ENCODE results near the gene NUP88. TPM values are rescaled to one million over a fixed set of nuclear protein-coding genes. Genes with fewer than 3 reads are reported as not detected.

The NUP88 gene
- total and polyA plus RNA-seq, 4 donors, result 39.6 to 124 (median 57.4) TPM

DNA sequence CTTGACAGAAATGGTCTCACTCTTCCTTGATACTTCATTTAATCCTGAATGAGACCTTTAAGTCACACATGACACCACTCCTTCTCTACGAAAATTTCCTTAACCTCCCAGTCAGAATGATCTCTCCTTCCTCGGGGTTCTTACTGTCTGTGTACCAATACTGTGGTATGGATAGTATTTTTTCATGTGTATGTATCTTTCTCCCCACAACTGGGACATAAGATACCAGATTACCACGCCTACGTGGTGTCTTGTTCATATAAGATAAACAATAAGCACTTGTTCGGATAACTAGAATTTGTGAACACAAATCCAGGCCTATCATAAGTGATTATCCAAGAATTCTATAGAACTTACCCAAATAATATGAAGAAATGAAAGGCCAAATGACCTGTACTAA is 11.3 kb downstream of the NUP88 start:
- Histone ChIP-seq H3K4me1 (ENCODE audit: control insufficient read depth in 4 of 4, insufficient read depth in 4 of 4, low read length in 3 of 4) (peaks cover 11 to 40% (median 38%) of the 10 kb centered on the region in 4 donors), H3K27ac (ENCODE audit: low read depth in 1 of 2, low read length in 2 of 2) (no peak overlapping the region), H3K4me3 (ENCODE audit: low read depth in 1 of 3, low read length in 3 of 3) (no peak overlapping the region), H3K9me3 (ENCODE audit: control insufficient read depth in 4 of 4, low read length in 3 of 4) (no peaks in the 10 kb centered on the region), H3K27me3 (ENCODE audit: control insufficient read depth in 4 of 4, insufficient read depth in 4 of 4, low read length in 3 of 4) (no peaks in the 10 kb centered on the region), H3K9ac (ENCODE audit: low read depth in 1 of 2, low read length in 2 of 2) (no peak overlapping the region), H3K36me3 (ENCODE audit: control insufficient read depth in 4 of 4, insufficient read depth in 3 of 4, low read depth in 1 of 4, low read length in 3 of 4) (peaks cover 5 to 56% (median 41%) of the 10 kb centered on the region in 4 donors)
- DNase-seq (ENCODE audit: low spot score), result no peak
- TF ChIP-seq HNF4A (conservative IDR thresholded peaks at IDR 0.05) (no peak), JUND (IDR thresholded peaks at IDR 0.05) (no peak), TAF1 (conservative IDR thresholded peaks at IDR 0.05) (no peak), GABPA (IDR thresholded peaks at IDR 0.05 in 1 of 2, conservative IDR thresholded peaks at IDR 0.05 in 1 of 2) (no peak), FOXA2 (IDR thresholded peaks at IDR 0.05) (no peak), FOXA1 (IDR thresholded peaks at IDR 0.05) (no peak), RAD21 (IDR thresholded peaks at IDR 0.05) (no peak), RXRA (IDR thresholded peaks at IDR 0.05) (no peak), YY1 (IDR thresholded peaks at IDR 0.05) (no peak), NR2F2 (IDR thresholded peaks at IDR 0.05) (no peak), EGR1 (IDR thresholded peaks at IDR 0.05; ENCODE audit: low read depth in 2 of 2) (no peak), SP1 (IDR thresholded peaks at IDR 0.05) (no peak), HNF4G (IDR thresholded peaks at IDR 0.05) (no peak)
- TF ChIP-seq, protein P1, sequence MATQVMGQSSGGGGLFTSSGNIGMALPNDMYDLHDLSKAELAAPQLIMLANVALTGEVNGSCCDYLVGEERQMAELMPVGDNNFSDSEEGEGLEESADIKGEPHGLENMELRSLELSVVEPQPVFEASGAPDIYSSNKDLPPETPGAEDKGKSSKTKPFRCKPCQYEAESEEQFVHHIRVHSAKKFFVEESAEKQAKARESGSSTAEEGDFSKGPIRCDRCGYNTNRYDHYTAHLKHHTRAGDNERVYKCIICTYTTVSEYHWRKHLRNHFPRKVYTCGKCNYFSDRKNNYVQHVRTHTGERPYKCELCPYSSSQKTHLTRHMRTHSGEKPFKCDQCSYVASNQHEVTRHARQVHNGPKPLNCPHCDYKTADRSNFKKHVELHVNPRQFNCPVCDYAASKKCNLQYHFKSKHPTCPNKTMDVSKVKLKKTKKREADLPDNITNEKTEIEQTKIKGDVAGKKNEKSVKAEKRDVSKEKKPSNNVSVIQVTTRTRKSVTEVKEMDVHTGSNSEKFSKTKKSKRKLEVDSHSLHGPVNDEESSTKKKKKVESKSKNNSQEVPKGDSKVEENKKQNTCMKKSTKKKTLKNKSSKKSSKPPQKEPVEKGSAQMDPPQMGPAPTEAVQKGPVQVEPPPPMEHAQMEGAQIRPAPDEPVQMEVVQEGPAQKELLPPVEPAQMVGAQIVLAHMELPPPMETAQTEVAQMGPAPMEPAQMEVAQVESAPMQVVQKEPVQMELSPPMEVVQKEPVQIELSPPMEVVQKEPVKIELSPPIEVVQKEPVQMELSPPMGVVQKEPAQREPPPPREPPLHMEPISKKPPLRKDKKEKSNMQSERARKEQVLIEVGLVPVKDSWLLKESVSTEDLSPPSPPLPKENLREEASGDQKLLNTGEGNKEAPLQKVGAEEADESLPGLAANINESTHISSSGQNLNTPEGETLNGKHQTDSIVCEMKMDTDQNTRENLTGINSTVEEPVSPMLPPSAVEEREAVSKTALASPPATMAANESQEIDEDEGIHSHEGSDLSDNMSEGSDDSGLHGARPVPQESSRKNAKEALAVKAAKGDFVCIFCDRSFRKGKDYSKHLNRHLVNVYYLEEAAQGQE (IDR thresholded peaks at IDR 0.05), result no peak
- TF ChIP-seq, protein P2, sequence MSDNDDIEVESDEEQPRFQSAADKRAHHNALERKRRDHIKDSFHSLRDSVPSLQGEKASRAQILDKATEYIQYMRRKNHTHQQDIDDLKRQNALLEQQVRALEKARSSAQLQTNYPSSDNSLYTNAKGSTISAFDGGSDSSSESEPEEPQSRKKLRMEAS (IDR thresholded peaks at IDR 0.05), result no peak
- TF ChIP-seq, protein P3, sequence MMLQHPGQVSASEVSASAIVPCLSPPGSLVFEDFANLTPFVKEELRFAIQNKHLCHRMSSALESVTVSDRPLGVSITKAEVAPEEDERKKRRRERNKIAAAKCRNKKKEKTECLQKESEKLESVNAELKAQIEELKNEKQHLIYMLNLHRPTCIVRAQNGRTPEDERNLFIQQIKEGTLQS (IDR thresholded peaks at IDR 0.05), result no peak
- TF ChIP-seq, protein P4, sequence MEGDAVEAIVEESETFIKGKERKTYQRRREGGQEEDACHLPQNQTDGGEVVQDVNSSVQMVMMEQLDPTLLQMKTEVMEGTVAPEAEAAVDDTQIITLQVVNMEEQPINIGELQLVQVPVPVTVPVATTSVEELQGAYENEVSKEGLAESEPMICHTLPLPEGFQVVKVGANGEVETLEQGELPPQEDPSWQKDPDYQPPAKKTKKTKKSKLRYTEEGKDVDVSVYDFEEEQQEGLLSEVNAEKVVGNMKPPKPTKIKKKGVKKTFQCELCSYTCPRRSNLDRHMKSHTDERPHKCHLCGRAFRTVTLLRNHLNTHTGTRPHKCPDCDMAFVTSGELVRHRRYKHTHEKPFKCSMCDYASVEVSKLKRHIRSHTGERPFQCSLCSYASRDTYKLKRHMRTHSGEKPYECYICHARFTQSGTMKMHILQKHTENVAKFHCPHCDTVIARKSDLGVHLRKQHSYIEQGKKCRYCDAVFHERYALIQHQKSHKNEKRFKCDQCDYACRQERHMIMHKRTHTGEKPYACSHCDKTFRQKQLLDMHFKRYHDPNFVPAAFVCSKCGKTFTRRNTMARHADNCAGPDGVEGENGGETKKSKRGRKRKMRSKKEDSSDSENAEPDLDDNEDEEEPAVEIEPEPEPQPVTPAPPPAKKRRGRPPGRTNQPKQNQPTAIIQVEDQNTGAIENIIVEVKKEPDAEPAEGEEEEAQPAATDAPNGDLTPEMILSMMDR (IDR thresholded peaks at IDR 0.05; ENCODE audit: low read depth, low read length, missing input control), result no peak
- TF ChIP-seq, protein P5, sequence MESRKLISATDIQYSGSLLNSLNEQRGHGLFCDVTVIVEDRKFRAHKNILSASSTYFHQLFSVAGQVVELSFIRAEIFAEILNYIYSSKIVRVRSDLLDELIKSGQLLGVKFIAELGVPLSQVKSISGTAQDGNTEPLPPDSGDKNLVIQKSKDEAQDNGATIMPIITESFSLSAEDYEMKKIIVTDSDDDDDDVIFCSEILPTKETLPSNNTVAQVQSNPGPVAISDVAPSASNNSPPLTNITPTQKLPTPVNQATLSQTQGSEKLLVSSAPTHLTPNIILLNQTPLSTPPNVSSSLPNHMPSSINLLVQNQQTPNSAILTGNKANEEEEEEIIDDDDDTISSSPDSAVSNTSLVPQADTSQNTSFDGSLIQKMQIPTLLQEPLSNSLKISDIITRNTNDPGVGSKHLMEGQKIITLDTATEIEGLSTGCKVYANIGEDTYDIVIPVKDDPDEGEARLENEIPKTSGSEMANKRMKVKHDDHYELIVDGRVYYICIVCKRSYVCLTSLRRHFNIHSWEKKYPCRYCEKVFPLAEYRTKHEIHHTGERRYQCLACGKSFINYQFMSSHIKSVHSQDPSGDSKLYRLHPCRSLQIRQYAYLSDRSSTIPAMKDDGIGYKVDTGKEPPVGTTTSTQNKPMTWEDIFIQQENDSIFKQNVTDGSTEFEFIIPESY (IDR thresholded peaks at IDR 0.05), result no peak
- WGBS, result 94% methylated on average over 5 of the region's 5 CpGs

Measured in liver (tissue), 9 donors.